GM19372 (cell line): Measurements from ENCODE around the gene PLA2G4A.
"Not testable (repeated sequence)": the region's sequence is repeated elsewhere in the genome, so short reads cannot be mapped to it uniquely, and the experiment has no call there.

Experiments
- ATAC-seq: cut with Tn5 transposase; IDR thresholded peaks from one replicate; pipeline ENCODE4 v1.9.1; 2021; ENCODE audit warnings: mild to moderate bottlenecking, low read depth, moderate library complexity; ENCODE audit not compliant: unreplicated experiment

Gene PLA2G4A

DNA sequence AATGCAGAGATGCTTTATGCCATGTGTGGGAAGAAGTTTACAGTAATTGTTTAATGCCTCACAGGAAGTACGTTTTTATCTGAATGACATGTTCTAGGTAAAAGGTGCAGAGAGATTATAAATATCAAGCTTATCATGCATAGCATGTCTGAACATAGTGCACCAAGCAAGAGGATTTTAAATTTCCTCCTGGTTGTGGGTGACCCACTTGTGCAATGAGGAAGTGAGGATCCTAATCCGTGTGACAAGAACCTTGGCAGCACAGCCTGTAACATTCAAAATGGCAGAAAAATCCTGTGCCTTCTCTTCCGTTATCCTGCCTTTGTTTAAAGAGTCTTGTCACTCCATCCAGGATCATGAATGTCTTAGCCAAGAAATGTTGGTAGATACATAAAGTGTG is 75.6 kb downstream of the PLA2G4A start:
- ATAC-seq, result no peak

DNA sequence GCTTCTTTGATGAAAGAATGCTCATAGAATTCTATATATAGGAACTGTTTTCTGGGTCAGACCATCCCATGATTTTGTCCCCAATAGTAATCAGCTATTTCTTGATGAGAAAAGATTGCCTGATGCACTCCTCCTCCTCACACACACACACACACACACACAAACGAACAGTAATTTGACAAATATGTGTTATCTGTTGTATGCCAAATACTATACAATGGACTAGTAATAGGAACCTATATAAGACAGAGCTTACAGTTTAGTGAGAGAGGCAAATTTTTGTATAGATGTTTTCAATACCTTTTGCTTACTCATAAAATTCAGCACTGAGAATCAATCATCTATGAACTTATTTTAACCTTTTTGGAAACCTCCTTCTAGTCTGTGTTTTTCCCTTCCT is 76.8 kb downstream of the PLA2G4A start:
- ATAC-seq, result no peak

DNA sequence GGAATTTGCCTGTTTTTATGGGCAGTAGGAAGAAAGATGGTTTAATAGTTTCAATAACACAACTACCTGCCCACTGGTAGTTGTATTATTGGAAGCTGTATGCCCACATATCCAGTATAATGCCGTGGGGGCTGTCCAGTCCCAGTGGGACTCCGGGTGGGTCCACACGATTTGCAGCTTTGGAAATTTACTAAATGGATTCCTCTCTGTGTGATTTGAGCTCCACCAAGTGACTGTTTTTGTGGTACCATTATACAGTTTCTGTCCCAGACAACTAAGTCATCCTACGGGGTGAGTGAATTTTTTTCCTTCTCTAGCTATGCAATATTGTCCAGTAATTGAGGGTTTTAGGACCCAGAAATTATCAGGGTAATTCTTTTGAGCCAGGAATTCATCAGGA is 86.8 kb downstream of the PLA2G4A start:
- no peak for ATAC-seq

DNA sequence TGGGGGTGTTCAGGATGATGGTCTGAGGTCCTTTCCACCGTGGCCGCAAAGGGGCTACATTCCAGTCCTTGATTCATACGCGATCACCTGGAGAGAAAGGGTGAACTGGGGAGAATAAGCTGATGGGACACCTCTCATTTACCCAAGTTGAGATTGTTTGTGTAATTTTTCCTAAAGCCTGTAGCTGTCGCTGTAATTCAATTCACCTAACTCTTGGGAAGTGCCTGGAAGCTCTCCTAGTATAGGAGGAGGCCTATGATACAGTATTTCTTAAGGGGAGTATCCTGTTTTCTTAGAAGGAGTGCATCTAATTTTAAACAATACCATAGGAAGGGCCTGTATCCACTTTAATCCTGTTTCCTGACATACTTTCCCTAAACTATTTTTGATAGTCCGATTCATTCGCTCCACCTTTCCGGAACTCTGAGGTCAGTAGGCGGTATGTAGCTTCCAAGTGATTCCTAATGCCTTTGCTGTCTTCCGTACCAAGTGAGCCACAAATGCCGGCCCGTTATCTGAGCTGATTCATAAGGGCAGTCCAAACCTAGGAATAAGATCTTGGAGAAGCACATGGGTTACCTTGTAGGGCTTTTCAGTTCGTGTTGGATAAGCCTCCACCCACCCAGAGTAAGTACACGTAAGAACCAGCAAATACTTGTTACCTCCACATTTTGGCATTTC is 88.5 kb downstream of the PLA2G4A start:
- ATAC-seq, result not testable (repeated sequence)

DNA sequence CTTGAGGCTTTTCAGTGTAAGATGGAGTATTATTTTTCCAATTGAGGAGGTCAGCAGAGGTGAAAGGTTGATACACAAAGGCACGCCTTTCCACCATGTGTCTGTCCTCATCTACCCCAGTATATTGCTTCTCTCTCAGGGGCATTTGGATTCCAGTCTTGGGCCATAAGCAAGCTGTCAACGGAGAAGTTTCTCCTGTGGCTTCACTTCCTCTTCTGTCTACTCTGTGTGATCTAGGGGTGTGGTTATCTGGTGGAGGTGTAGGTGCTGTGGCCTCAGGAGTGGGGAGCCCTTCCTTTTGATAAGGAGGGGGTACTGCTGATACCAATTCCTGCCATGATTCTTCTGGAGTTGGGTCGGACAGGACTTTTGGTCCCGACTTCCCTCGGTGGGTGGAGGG is 92.6 kb downstream of the PLA2G4A start:
- peak; percentile 83 for ATAC-seq

DNA sequence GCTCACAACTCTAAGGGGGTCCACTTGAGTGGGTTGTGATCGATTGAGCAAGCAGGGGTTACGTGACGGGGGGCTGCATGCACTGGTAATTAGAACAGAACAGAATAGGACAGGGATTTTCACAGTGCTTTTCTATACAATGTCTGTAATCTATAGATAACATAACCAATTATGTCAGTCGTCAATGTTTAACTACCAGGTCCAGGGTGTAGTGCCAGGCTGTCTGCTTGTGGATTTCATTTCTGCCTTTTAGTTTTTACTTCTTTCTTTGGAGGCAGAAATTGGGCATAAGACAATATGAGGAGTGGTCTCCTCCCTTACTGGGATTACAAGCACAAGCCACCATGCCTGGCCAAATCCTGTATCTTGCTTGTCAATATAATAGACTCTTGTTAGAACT is 94.1 kb downstream of the PLA2G4A start:
- ATAC-seq, result not testable (repeated sequence)

DNA sequence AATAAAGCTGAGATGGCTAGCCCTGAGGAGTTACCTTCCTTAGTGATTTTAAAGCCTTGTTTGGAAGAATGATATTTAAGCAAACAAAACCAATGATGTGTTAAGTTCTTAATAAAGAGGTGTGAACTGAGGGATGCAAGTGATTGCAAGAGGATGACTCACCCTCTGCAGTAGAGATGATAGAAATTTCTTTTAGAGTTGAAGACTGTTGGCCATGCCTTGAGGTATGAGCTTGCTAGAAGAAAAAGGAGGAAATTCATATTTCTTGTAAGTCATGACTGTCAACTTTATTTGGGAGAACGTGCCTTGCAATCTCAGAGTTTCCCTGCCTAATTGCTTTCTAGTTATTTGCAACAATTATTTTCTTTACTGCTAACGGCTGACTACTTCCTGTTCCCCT is 94.7 kb downstream of the PLA2G4A start:
- no peak for ATAC-seq

DNA sequence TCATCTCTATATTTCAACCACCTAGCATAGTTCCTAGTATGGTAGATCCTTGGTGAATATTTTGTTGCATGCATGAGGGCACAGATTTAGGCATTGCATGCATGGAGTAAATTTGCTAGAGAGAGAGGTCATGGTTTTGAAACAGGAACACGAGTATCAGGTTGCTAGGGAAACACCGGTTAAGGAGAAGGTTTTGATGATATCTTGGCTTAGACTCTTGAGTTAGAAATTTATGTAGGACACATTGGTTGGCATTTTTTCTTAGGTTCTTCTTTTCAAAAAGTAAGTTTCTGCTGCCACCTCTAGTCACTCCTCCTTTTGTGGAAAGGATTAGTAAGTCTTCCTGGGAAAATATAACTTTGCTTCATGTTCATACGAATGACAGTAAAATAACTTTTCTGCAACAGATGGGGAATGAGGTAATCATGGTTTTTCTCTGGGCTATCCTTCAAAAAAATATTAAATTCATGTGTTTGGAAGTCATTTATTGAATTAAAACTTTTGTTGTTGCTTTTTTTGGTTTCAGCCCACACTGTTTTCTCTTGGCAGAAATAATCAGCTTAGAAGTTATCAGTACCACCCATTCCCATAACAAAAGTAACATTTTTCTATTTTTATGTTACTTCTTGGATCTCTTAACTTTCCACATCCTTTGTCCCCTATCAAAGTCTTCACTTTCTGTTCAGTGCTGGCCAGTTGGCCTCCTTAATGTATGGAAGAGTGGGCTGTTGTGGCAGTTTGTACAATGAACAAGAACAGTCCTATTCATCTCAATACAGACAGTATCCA is 97.3 kb downstream of the PLA2G4A start:
- no peak for ATAC-seq

DNA sequence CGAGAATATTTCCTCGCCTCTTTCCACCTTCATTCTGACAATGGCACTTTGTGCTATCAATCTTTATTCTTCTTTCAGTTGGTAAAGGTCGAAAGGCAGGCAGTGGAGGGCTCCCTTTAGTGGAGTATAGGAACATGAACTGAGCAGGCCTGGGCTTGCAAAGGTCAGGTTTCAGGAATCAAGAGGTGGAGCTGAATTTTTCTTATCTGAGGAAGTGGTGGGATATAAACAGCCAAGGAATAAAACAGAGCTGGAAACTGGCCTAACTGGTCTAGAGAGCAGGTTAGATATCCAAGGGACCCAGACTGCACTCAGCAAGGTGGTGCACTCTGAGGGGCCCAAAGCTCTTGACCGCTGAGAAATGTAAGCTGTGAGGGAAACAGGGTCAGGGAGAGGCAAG is 99.1 kb downstream of the PLA2G4A start:
- ATAC-seq, result no peak

DNA sequence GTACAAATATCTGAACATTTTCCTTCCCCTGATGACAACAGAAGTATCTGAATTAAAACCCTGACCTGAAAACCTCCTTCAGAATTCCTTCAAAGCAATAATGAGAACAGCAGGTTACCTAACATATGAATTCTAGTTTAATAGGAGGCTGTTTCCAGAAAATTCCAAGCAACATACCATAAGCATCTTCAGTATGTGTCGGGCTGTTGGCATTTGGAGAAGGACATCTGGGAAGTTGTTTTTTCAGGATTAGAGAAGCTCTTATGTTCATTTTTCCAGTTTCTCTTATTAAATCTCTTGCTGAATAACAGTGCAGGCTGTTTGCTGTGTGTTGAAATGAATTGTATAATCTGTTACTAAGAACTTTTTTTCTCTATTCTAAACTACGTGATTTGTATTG is 101.5 kb downstream of the PLA2G4A start:
- no peak for ATAC-seq

DNA sequence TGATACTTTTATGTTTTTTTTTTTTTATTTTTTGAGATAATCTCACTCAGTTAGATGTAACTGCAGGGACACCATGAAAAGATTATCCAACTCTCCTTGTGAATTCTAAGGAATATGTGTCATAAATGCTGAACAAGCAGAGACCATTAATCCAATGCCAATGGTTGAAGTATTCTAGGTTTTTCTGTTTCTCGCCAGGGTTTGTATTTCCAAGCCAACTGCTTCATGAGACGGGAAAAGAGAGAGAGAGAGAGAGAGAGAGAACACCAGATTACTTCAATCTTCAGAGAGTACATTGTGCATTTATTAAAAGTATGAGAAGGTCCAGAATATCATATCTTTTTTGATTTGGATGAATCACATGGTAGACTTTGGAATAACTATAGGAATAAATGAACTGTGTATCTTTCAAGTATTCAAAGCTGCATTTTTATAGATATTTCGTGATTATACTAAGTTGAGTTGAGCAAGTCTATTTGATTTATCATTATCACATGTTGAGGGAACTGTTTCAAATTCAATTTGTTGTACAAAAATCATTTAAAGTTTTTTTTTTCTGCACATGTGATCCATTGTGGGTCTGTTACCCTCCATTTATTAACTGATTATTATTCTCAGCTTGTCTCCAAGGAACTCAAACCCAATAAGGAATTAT is 108.4 kb downstream of the PLA2G4A start:
- no peak for ATAC-seq

DNA sequence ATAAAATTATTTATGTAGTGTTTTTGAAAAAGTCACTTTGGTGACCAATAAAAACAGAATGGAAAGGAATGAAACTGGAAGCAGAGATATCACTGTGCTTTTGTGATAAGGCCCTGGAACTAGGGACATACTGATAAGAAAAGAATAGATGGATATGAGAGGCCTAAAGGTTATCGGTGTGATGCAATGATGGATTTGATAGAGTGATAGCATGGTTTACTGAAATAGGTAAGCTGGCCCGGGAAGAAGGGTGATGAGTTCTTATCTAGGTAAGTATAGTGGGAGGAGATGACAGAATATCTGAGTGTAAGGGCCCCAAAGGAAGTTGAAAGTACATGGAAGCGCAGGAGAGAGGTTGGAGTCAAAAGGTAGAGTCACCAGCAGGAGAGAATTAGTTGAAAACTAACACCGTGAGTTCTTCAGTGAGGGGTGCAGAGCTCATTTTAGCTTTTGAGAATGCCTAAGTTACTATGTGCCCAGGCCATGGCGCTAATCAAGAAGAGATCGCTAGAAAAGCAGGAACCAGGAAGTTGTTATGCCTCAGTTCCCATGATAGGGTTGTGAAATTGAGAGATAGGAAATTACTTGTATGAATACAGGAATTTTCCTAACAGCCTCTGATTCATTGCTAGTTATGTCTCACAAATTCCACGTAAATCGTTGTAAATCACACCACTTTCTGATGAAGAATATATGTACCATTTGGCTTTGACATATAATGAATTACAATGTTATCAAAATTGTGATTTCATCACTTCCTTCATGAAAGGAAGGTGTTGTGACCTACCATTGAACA is 115.3 kb downstream of the PLA2G4A start:
- no peak for ATAC-seq

DNA sequence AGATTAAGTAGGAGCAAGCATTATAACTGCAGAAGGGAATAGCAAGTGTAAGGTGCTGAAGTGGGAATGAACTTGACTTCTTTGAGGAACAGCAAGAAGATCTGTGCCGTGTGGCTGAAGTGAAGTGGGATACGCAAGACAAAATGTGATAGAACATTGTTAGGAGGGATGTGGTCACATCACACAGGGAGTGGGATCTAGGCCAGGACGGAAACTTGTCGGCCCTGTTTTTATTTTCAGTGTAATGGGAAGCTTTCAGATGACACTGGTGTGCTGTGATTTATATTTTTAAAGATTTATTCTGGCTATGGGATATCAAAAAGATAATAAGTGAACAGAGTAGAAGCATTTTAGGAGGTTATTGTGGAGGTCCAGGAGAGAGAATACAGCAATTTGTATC is 116.4 kb downstream of the PLA2G4A start:
- ATAC-seq, result no peak

DNA sequence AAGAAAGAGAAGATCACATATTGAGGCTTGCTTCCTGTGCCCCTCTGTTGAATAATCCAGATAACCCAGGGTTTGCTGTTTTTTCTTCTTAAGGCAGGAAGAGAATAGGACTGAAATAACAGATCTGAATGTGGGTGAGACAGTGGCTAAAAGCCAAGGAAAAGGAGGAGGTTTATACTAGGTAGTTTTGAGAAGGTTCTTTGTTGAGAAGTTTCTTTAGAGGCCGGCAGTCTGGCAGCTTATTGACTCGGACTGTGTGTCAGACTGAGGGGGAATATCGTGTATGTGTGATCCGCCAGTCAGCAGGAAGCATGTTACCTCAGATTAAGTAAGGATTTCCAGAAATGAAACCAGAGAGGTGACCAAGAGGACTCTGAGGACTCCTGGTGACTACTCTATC is 119.8 kb downstream of the PLA2G4A start:
- ATAC-seq, result no peak

DNA sequence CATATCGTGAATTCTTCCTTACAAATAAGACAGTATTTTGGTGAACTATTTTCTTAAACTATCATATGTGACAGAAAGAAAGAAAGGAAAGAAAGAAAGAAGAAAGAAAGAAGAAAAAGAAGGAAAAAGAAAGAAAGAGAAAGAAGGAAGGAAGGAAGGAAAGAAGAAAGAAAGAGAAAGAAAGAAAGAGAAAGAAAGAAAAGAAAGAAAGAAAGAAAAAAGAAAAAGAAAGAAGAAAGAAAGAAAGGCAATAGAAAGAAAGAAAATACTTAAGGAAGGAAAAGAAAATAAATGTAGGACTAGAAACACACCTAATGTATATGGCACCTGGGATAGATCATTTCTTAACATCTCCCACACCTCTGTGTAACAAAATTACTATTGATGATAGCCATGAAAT is 120.4 kb downstream of the PLA2G4A start:
- no peak for ATAC-seq

DNA sequence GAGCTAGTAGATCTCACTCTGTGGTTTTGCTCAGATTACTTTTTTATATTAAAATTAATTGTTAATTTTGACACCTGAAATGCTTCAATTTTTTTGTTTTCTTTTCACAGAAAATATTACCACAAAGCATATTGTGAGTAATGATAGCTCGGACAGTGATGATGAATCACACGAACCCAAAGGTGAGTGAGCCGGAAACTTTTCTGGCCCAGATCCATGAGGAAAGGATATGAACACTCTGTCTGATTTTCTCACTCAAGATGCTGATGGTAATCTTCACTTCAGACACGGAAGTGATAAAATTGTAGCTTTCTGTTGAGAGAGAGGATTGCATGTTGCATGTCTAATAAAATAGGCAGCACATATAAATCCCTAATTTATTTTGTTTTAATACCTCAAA is 121.8 kb downstream of the PLA2G4A start:
- no peak for ATAC-seq

DNA sequence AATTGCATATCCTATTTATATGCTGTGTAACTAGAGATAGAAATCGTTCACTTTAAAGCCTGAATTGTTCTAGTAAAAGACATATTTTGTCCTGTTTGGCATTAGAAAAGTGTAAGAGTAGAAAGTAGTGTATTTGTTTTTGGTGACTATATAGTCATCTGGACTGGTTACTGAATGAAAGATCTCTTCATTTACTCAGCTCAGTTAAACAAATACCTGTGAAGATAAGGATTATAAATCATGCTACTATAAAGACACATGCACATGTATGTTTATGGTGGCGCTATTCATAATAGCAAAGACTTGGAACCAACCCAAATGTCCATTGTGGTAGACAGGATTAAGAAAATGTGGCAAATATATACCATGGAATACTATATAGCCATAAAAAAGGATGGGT is 125.1 kb downstream of the PLA2G4A start:
- ATAC-seq, result no peak

DNA sequence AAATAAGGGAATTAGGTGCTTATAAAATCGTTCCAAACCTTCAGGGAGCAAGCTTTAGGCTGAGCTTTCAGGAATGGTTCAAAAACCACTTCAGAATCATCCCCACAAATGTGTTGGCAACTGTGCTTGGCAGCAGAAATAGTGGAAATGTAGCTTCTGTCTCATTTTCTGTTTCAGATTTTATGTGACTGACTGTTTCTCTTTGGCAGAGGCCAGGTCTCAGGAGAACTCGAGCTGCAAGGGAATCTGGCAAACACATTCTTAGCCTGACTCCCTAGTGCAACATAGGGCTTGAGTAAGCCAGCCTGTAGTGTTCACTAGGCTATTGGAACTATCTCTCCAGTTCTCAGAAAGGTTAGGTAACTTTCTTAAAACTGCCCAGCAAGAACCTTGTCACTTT is 128.6 kb downstream of the PLA2G4A start:
- ATAC-seq, result no peak

DNA sequence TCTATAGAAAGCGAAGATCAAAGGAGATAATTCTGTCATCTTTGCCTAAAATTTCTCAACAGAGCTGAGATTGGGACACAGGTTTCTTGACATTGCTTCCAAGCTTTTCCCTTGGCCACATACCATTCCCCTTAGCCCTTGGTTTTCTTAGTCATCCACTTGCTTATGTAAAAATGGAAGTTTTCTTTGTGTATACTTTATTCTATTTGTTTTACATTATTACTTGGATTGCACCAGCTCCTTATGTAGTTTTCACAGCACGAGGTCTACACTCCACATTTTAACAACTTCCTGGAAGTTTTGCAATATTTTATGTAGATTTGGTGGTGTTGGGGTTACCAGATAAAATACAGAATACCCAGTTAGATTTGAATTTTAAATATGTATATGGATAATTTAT is 129.8 kb downstream of the PLA2G4A start:
- ATAC-seq, result no peak

DNA sequence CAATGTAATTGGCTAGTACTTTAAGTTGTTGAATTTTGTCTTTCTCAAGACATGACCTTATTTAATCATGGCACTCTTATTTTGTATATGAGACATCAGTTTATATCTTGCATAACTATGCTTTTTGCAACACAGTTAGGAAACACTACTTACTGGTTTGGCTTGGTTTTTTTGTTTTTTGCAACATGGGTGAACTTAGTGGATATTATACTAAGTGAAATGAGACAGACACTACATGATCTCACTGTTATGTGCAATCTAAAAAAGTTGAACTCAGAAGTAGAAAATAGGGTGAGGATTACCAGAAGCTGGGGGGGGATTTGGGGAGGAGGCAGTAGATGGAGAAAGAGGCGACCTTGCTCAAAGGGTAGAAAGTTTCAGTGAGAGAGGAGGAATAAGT is 132.1 kb downstream of the PLA2G4A start:
- ATAC-seq, result no peak

DNA sequence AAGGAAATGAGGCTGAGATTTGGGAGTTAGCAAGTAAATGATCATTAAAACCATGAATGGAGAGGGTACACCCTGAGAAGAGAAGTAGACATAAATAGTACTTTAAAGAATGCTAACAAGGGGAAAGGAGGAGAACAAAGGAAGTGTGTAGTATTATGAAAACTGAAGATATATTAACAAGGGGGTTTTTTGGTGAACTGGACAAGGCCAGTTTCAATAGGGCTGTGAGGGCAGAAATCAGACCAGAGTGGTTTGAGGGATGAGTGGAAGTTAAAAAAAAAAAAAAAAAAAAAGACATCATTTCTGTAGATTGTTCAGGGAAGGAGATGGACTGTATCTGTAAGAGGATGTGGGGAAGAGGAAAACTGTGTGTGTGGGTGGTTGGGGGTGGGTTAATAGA is 137.1 kb downstream of the PLA2G4A start:
- no peak for ATAC-seq
